ENCODE results near the gene ICAM3.

The ICAM3 gene

DNA sequence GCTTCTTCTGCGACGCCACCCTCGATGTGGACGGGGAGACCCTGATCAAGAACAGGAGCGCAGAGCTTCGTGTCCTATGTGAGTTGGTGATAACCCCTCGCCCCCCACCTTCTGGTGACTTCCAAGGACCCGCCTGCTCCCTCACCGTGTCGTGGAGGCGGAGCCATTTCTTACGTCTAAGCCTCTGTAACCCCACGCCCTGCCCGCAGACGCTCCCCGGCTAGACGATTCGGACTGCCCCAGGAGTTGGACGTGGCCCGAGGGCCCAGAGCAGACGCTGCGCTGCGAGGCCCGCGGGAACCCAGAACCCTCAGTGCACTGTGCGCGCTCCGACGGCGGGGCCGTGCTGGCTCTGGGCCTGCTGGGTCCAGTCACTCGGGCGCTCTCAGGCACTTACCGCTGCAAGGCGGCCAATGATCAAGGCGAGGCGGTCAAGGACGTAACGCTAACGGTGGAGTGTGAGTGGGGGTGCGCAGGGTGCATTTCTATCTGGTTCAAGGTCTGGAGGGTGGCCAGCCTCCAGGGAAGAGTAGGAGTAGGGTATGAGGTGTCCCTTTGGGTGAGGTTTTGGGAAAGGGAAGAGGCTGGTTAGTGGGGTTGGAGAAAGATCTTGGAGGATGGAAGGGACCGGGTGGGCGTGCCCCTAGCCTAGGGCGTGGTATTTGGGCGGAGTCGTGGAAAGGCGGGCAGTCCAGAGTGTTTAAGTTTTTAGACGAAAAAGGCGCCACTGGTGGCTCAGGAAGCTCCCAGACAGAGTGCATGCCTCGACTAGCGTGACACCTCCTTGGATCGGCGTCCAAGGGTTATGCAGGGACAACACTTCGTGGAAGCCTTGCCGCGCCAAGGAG is 46.4 kb downstream of the ICAM3 start:
- no peaks in the 10 kb centered on the region for H3K36me3 ChIP-seq (ENCODE audit: control insufficient read depth, insufficient read depth, low read length)
- H3K4me3 ChIP-seq (ENCODE audit: low read depth, low read length), result peak overlapping the region; percentile 57
- H3K9me3 ChIP-seq (ENCODE audit: control insufficient read depth, insufficient read depth, low read length), result no peaks in the 10 kb centered on the region
- no peaks in the 10 kb centered on the region for H3K4me1 ChIP-seq (ENCODE audit: control insufficient read depth, insufficient read depth, low read length)
- H3K27me3 ChIP-seq (ENCODE audit: control insufficient read depth, insufficient read depth, low read length), result peaks cover 84% of the 10 kb centered on the region
- no peak overlapping the region for H3K9ac ChIP-seq (ENCODE audit: low read depth, low read length)

- H3K27me3 ChIP-seq (ENCODE audit: control insufficient read depth, insufficient read depth, low read length), result peaks cover 91% of the 10 kb centered on the region
- no peak overlapping the region for H3K9ac ChIP-seq (ENCODE audit: low read depth, low read length)
- no peaks in the 10 kb centered on the region for H3K4me1 ChIP-seq (ENCODE audit: control insufficient read depth, insufficient read depth, low read length)
- peak overlapping the region; percentile 79 for H3K4me3 ChIP-seq (ENCODE audit: low read depth, low read length)
- H3K36me3 ChIP-seq (ENCODE audit: control insufficient read depth, insufficient read depth, low read length), result no peaks in the 10 kb centered on the region
- no peaks in the 10 kb centered on the region for H3K9me3 ChIP-seq (ENCODE audit: control insufficient read depth, insufficient read depth, low read length)
These were observed 47.1 kb downstream of the ICAM3 start for GRCh38 chr19:10292206-10292788.

GRCh38 chr19:10291554-10292205 is 47.7 kb downstream of the ICAM3 start:
- Histone ChIP-seq H3K4me3 (ENCODE audit: low read depth, low read length) (peak overlapping the region; percentile 79), H3K9ac (ENCODE audit: low read depth, low read length) (no peak overlapping the region), H3K9me3 (ENCODE audit: control insufficient read depth, insufficient read depth, low read length) (no peaks in the 10 kb centered on the region), H3K27me3 (ENCODE audit: control insufficient read depth, insufficient read depth, low read length) (peaks cover 92% of the 10 kb centered on the region), H3K36me3 (ENCODE audit: control insufficient read depth, insufficient read depth, low read length) (no peaks in the 10 kb centered on the region), H3K4me1 (ENCODE audit: control insufficient read depth, insufficient read depth, low read length) (no peaks in the 10 kb centered on the region)

GRCh38 chr19:10290876-10291553 is 48.4 kb downstream of the ICAM3 start:
- no peak overlapping the region for H3K9ac ChIP-seq (ENCODE audit: low read depth, low read length)
- H3K4me3 ChIP-seq (ENCODE audit: low read depth, low read length), result peak overlapping the region; percentile 79
- peaks cover 2% of the 10 kb centered on the region for H3K4me1 ChIP-seq (ENCODE audit: control insufficient read depth, insufficient read depth, low read length)
- H3K9me3 ChIP-seq (ENCODE audit: control insufficient read depth, insufficient read depth, low read length), result no peaks in the 10 kb centered on the region
- H3K27me3 ChIP-seq (ENCODE audit: control insufficient read depth, insufficient read depth, low read length), result peaks cover 93% of the 10 kb centered on the region
- H3K36me3 ChIP-seq (ENCODE audit: control insufficient read depth, insufficient read depth, low read length), result no peaks in the 10 kb centered on the region

DNA sequence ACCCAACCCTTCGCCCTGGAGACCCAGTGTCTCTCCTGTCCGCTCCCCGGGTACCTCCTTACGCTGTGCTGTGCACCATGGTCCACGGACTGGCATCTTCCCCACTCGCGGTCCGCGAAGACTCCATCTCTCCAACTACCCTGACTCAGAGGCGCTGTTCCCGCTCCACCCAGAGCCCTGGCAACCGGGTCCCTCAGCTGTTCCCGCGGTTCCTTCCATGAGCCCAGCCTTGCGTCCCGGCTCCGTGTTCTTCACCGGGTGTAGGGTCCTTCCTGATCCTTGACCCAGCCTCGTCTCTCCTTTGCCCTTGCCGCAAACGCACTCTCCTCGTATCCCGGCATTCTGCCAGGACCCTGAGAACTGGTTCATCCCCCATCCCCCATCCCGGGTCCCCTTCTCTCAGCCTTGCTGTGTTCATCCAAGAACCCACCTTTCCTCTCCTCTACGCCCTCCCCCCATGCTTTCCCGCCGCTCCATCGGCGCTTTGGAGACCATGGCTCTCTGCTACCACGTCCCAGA is 49.0 kb downstream of the ICAM3 start:
- Histone ChIP-seq H3K4me3 (ENCODE audit: low read depth, low read length) (peak overlapping the region; percentile 79), H3K9me3 (ENCODE audit: control insufficient read depth, insufficient read depth, low read length) (no peaks in the 10 kb centered on the region), H3K27me3 (ENCODE audit: control insufficient read depth, insufficient read depth, low read length) (peaks cover 89% of the 10 kb centered on the region), H3K9ac (ENCODE audit: low read depth, low read length) (no peak overlapping the region), H3K36me3 (ENCODE audit: control insufficient read depth, insufficient read depth, low read length) (no peaks in the 10 kb centered on the region), H3K4me1 (ENCODE audit: control insufficient read depth, insufficient read depth, low read length) (peaks cover 2% of the 10 kb centered on the region)

DNA sequence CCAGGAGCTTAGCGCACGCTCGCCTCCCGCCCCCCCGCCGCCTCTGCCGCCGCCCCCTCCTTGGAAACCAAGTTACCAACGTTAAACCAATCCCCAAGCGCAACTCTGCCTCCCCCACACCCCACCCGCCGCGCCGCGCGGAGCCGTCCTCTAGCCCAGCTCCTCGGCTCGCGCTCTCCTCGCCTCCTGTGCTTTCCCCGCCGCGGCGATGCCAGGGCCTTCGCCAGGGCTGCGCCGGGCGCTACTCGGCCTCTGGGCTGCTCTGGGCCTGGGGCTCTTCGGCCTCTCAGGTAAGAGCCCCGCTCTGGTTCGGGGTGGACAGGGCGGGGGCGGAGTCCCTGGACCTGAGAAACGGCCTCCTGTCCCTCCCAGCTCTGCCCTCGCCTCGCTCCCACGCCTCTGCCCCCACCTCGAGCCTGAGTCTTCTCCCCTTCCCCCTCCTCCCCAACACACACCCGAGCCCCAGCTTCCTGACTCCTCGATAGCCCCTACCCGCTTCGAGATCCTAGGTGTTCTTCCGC is 49.5 kb downstream of the ICAM3 start, which contains the start of gene ICAM5:
Gene ICAM5, plus strand, starts transcription at position 117 of the 521 bp plus-strand sequence. Its CDS starts 92 bp downstream, at position 209.
- H3K9ac ChIP-seq (ENCODE audit: low read depth, low read length), result no peak within 1 kb of the TSS
- H3K4me1 ChIP-seq (ENCODE audit: control insufficient read depth, insufficient read depth, low read length), result peaks cover 2% of the 10 kb centered on the region
- no peaks in the 10 kb centered on the region for H3K9me3 ChIP-seq (ENCODE audit: control insufficient read depth, insufficient read depth, low read length)
- H3K27me3 ChIP-seq (ENCODE audit: control insufficient read depth, insufficient read depth, low read length), result peaks cover 88% of the 10 kb centered on the region
- peak within 1 kb of the TSS; percentile 79 for H3K4me3 ChIP-seq (ENCODE audit: low read depth, low read length)
- H3K36me3 ChIP-seq (ENCODE audit: control insufficient read depth, insufficient read depth, low read length), result no peaks in the 10 kb centered on the region

GRCh38 chr19:10289167-10289835 is 50.1 kb downstream of the ICAM3 start:
- Histone ChIP-seq H3K4me1 (ENCODE audit: control insufficient read depth, insufficient read depth, low read length) (peaks cover 2% of the 10 kb centered on the region), H3K36me3 (ENCODE audit: control insufficient read depth, insufficient read depth, low read length) (no peaks in the 10 kb centered on the region), H3K27me3 (ENCODE audit: control insufficient read depth, insufficient read depth, low read length) (peaks cover 82% of the 10 kb centered on the region), H3K9me3 (ENCODE audit: control insufficient read depth, insufficient read depth, low read length) (no peaks in the 10 kb centered on the region), H3K9ac (ENCODE audit: low read depth, low read length) (no peak overlapping the region), H3K4me3 (ENCODE audit: low read depth, low read length) (peak overlapping the region; percentile 79)

- Histone ChIP-seq H3K9me3 (ENCODE audit: control insufficient read depth, insufficient read depth, low read length) (no peaks in the 10 kb centered on the region), H3K27me3 (ENCODE audit: control insufficient read depth, insufficient read depth, low read length) (peaks cover 76% of the 10 kb centered on the region), H3K4me1 (ENCODE audit: control insufficient read depth, insufficient read depth, low read length) (peaks cover 2% of the 10 kb centered on the region), H3K9ac (ENCODE audit: low read depth, low read length) (no peak overlapping the region), H3K4me3 (ENCODE audit: low read depth, low read length) (peak overlapping the region; percentile 79), H3K36me3 (ENCODE audit: control insufficient read depth, insufficient read depth, low read length) (no peaks in the 10 kb centered on the region)
These were observed 50.7 kb downstream of the ICAM3 start for GRCh38 chr19:10288662-10289166.

- Histone ChIP-seq H3K4me3 (ENCODE audit: low read depth, low read length) (peak within 1 kb of the TSS; percentile 79), H3K9me3 (ENCODE audit: control insufficient read depth, insufficient read depth, low read length) (no peaks in the 10 kb centered on the region), H3K27me3 (ENCODE audit: control insufficient read depth, insufficient read depth, low read length) (peaks cover 61% of the 10 kb centered on the region), H3K36me3 (ENCODE audit: control insufficient read depth, insufficient read depth, low read length) (no peaks in the 10 kb centered on the region), H3K9ac (ENCODE audit: low read depth, low read length) (no peak within 1 kb of the TSS), H3K4me1 (ENCODE audit: control insufficient read depth, insufficient read depth, low read length) (peaks cover 2% of the 10 kb centered on the region)
These were observed 52.4 kb downstream of the ICAM3 start, which contains the start of gene ICAM4 for GRCh38 chr19:10286803-10287737. ICAM4 (plus strand) TSS chr19:10286955; CDS start chr19:10287013, 58 bp downstream.

- peaks cover 2% of the 10 kb centered on the region for H3K4me1 ChIP-seq (ENCODE audit: control insufficient read depth, insufficient read depth, low read length)
- H3K9me3 ChIP-seq (ENCODE audit: control insufficient read depth, insufficient read depth, low read length), result no peaks in the 10 kb centered on the region
- H3K36me3 ChIP-seq (ENCODE audit: control insufficient read depth, insufficient read depth, low read length), result no peaks in the 10 kb centered on the region
- H3K4me3 ChIP-seq (ENCODE audit: low read depth, low read length), result no peak overlapping the region
- H3K27me3 ChIP-seq (ENCODE audit: control insufficient read depth, insufficient read depth, low read length), result peaks cover 44% of the 10 kb centered on the region
- no peak overlapping the region for H3K9ac ChIP-seq (ENCODE audit: low read depth, low read length)
These were observed 54.0 kb downstream of the ICAM3 start for GRCh38 chr19:10285393-10285792.

Measured in iPS-15b (cell line).